NCI-H2196 treated with DMSO at 0.1 percent for 48 hours (cell line): ENCODE data around the gene FRMD8.

Experiments used
- DNase-seq: peaks from one replicate; lab custom pipeline; 2025; ENCODE audit not compliant: unreplicated experiment; lab: John Stamatoyannopoulos, UW

FRMD8 gene

DNA sequence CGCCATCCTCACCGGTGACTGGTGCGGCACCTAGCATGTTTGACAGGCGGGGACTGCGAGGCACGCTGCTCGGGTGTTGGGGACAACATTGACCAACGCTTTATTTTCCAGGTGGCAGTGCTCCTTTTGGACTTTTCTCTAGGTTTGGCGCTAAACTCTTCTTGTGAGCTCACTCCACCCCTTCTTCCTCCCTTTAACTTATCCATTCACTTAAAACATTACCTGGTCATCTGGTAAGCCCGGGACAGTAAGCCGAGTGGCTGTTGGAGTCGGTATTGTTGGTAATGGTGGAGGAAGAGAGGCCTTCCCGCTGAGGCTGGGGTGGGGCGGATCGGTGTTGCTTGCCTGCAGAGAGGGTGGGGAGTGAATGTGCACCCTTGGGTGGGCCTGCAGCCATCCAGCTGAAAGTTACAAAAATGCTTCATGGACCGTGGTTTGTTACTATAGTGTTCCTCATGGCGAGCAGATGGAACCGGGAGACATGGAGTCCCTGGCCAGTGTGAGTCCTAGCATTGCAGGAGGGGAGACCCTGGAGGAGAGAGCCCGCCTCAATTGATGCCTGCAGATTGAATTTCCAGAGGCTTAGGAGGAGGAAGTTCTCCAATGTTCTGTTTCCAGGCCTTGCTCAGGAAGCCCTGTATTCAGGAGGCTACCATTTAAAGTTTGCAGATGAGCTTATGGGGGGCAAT is 37.2 kb downstream of the FRMD8 start:
- no peak for DNase-seq

DNA sequence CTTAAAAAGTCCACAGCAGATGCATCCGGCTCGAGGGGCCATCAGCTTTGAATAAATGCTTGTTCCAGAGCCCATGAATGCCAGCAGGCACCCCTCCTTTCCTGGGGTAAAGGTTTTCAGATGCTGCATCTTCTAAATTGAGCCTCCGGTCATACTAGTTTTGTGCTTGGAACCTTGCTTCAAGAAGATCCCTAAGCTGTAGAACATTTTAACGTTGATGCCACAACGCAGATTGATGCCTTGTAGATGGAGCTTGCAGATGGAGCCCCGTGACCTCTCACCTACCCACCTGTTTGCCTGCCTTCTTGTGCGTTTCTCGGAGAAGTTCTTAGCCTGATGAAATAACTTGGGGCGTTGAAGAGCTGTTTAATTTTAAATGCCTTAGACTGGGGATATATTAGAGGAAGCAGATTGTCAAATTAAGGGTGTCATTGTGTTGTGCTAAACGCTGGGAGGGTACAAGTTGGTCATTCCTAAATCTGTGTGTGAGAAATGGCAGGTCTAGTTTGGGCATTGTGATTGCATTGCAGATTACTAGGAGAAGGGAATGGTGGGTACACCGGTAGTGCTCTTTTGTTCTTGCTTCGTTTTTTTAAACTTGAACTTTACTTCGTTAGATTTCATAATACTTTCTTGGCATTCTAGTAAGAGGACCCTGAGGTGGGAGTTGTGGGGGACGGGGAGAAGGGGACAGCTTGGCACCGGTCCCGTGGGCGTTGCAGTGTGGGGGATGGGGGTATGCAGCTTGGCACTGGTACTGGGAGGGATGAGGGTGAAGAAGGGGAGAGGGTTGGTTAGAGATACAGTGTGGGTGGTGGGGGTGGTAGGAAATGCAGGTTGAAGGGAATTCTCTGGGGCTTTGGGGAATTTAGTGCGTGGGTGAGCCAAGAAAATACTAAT is 38.0 kb downstream of the FRMD8 start:
- no peak for DNase-seq

DNA sequence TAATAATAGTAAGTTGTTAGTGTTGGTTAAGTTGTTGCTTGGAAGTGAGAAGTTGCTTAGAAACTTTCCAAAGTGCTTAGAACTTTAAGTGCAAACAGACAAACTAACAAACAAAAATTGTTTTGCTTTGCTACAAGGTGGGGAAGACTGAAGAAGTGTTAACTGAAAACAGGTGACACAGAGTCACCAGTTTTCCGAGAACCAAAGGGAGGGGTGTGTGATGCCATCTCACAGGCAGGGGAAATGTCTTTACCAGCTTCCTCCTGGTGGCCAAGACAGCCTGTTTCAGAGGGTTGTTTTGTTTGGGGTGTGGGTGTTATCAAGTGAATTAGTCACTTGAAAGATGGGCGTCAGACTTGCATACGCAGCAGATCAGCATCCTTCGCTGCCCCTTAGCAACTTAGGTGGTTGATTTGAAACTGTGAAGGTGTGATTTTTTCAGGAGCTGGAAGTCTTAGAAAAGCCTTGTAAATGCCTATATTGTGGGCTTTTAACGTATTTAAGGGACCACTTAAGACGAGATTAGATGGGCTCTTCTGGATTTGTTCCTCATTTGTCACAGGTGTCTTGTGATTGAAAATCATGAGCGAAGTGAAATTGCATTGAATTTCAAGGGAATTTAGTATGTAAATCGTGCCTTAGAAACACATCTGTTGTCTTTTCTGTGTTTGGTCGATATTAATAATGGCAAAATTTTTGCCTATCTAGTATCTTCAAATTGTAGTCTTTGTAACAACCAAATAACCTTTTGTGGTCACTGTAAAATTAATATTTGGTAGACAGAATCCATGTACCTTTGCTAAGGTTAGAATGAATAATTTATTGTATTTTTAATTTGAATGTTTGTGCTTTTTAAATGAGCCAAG is 38.9 kb downstream of the FRMD8 start:
- DNase-seq, result no peak

DNA sequence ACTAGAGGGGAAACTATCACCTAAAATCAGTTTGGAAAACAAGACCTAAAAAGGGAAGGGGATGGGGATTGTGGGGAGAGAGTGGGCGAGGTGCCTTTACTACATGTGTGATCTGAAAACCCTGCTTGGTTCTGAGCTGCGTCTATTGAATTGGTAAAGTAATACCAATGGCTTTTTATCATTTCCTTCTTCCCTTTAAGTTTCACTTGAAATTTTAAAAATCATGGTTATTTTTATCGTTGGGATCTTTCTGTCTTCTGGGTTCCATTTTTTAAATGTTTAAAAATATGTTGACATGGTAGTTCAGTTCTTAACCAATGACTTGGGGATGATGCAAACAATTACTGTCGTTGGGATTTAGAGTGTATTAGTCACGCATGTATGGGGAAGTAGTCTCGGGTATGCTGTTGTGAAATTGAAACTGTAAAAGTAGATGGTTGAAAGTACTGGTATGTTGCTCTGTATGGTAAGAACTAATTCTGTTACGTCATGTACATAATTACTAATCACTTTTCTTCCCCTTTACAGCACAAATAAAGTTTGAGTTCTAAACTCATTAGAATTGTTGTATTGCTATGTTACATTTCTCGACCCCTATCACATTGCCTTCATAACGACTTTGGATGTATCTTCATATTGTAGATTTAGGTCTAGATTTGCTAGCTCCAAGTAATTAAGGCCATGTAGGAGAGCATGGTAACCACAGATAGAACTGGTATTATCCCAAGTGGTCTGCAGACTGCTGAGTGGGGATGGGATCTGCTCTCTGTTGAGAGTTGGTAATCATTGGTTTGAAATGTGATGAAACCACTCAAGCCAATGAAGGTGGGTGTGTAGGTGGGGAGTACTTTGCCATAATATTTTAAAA is 39.8 kb downstream of the FRMD8 start:
- no peak for DNase-seq

DNA sequence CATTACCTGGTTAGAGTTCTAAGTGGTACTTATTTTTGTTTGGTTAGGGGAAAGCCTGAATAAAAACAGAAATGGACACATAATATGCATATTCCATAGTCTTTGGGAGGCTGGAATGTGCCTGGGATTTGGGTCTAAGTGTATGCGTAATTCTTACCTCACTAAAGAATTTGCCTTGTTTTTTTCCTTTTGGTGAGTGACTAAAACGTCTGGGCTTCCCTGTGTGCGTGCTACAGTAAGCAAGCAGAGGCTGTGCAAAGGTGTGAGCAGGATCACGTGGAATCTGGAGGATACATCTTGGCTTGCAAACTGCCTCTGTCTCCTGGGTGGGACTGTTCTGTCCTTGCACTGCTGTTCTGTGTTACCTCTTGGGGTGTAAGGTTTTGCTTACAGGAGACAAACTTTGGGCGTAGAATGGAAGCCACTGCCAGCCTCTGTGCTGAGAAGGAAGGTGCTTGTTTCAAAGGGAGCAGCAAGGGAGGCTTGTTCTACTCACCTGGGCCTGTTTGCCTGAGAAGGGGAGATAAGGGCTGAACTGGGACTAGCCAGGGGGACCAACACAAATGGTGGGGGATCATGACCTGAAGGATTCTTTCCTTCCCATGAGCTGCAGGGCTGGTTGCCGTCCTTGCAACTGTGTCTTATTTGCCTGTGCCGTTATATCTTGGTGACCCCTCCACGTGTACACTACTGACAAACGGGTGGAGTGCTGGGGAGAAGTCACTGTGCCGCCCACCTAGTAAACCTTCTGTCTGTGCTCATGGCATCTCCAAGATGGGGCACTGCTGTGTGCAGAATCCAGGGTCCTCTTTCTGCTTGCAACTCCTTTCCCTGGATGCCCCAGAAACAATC is 40.6 kb downstream of the FRMD8 start:
- no peak for DNase-seq

DNA sequence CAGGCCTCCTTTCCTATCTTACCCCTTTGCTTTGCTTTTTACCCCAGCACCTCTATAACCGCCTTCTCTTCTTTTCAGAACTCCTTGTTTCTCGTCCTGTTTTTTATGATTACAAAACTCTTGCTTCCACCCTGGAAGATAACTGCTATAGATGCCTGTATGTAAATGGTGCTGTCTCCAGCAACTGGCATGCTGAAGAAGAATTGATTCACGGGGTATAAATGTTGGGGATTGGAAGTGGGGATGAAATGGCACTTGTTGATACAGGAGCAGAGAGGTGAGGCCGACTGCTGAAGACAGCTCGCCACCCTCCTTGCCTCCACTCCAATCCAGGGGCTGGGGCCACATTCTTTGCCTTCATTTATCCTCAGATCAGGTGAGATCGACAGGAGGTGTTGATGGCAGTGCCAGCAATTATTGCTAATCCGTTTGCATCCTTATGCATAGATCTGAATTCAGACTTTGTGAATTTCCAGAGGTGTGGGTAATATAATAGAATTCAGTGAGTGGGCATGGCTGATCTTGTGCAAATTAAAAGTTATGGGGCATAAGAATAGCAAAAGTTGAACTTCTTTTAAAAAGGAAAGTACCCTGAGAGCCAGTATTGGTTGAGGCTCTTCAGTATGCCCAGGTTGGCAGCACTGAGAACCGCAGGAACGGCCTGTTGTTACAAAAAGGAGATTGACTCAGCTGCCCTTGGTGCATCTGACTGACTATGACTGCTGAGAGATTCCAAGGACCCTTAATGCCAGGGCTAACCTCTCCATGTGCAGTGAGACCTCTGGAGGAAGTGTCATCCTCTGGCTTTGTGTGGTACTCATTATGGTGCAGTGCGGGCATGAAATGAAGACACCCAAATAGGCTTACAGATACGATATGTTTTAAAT is 41.5 kb downstream of the FRMD8 start:
- no peak for DNase-seq

DNA sequence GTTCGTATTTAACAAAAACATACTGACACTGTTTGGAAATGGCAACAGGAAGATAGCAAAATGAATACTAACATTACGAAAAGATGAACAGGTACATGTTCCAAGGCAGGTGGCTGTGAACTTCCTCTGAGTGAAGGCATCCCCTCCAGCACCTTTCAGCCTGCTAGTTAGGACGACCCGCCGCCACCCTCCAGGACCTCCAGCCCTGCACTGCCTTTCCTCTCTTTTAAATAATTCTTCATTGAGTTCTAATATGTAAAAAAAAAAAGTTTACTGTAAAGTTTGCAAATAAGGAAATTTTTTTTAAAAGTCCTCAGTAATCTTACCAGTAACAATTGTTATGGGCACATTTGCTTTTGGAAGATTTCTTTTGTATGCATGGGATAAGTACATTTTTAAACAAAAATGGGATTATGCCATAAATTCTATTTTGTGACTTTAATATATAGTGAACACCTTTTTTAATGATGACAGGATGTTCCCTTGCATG is 42.2 kb downstream of the FRMD8 start:
- DNase-seq, result no peak

DNA sequence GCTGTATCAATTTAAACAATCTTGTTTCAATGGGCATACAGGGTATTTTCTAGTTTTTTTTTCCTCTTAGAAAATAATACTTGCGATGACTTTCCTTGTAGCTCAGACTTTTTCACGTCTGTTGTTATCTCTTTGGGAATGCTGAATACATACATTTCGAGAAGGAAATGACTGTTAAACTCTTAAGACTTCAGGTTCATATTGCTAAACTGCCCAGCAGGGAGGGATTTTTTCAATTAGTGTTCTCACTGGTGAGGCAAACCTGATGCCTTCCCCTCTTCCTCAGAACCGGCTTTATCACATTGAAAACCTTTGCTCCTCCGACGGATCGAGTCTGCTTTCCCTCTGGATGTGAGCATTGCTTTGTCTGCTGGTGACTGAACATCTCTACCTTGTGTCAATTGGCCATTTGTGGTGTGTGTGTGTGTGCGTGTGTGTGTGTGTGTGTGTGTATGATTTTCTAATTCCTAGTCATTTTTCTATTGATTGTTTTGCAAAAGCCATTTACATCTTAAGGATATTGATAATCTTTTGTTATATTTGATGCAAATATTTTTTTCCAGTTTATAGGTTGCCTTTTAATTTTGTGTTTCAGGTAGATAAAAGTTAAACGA is 42.7 kb downstream of the FRMD8 start:
- DNase-seq, result no peak

DNA sequence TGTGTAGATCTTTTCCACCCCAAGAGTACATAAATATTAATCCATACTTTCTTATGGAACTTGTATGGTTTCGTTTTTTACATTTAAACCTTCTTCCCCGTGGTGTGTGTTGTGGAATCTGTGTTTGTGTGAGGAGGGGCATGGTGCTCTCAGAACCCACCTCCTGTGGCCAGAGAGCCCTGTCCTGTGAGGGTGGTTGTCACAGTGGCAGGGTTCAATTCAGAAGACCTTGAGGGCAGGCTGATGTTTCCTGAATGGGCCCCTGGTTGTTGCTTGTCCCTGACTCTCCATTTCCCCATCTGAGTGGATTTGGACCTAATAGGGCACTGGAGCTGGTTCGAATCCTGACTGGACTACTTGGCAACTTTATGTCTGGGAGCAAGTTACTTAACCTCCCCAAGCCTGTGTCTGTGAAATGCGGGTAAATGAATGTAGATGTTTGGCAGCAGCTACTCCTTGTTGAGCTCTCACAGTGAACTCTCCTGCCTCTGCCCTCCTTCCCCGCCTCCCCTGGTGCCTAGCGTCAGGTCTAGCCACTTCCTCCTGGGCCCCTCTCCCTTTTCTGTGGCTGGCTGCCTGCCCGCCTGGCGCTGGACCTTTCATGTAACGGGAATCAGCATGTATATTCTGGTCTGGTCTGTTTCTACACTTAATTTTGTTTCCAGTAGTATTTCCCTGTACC is 43.4 kb downstream of the FRMD8 start:
- peak; percentile 44 for DNase-seq

DNA sequence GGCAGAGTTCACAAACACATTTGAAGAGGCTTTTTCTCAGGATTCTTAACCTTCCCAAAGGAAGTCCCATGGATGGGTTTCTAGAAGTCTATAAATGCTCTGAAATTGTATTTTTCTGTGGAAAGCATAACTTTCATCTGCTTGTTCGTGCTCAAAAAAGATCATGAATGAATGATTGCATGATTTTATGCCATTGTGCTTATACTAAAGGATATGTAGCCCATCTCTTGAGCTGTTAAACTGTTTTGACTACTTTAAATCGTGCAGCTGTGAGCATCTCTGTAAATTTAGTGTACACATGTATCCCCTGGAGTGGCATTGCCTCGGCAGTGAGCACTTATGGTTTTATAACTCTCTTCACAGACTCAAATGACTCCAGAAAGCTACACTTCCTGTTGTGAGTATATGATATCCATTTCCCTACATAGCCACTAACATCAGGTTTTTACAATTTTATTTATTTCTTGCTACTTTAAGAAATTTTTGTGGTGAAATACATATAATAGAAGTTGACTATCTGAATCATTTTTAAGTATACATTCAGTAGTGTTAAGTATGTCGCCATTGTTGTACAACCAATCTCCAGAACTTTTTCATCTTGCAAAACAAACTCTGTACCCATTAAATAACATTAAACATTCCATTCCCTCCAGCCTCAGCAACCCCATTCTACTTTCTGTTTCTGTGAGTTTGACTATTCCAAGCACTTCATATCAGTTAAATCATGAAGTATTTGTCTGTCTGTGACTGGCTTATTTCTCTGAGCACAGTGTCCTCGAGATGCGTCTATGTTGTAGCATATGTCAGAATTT is 44.2 kb downstream of the FRMD8 start:
- DNase-seq, result no peak

DNA sequence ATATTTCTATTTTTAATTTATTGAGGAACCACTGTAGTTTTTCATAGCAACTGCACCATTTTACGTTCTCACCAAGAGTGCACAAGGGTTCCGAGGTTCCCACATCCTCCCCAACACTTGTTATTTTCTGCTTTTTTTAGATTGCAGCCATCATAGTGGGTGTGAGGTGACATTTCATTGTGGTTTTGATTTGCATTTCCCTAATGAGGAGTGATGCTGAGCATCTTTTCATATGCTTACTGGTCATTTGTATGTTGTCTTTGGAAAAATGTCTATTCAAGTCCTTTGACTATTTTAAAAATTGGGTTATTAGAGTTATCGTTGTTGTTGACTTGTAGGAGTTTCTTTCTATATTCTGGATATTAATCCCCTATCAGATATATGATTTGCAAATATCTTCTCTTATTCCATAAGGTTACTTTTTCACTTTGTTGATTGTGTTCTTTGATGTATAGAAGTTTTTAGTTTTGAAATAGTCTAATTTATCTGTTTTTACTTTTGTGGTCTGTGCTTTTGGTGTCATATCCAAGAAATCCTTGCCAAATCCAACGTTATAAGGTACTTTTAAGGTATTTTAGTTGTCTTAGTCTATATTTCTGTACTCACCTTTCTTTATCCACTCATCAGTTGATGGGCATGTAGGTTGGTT is 45.1 kb downstream of the FRMD8 start:
- DNase-seq, result no peak

DNA sequence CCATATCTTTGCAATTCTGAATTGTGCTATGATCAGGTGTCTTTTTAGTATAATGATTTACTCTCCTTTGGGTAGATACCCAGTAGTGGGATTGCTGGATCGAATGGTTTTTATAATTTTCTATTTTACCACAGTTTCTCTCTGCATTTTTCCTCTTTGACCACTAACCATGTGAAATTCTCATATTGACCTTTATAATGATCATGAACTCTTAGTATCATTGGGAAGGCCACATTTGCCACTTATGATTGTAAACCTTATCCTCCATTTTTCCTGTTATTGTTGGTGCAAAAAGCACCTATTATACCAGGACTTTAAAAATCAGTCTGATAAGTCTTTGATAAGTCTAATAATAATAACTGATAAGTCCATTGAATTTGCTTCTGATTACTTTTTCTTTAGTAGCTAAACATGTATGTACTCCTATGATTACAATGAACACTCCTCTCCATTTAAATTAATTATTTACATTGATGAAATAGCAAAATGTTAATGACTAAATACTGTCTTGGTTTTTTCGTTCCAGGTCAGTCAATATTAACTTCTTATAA is 45.7 kb downstream of the FRMD8 start:
- DNase-seq, result no peak

DNA sequence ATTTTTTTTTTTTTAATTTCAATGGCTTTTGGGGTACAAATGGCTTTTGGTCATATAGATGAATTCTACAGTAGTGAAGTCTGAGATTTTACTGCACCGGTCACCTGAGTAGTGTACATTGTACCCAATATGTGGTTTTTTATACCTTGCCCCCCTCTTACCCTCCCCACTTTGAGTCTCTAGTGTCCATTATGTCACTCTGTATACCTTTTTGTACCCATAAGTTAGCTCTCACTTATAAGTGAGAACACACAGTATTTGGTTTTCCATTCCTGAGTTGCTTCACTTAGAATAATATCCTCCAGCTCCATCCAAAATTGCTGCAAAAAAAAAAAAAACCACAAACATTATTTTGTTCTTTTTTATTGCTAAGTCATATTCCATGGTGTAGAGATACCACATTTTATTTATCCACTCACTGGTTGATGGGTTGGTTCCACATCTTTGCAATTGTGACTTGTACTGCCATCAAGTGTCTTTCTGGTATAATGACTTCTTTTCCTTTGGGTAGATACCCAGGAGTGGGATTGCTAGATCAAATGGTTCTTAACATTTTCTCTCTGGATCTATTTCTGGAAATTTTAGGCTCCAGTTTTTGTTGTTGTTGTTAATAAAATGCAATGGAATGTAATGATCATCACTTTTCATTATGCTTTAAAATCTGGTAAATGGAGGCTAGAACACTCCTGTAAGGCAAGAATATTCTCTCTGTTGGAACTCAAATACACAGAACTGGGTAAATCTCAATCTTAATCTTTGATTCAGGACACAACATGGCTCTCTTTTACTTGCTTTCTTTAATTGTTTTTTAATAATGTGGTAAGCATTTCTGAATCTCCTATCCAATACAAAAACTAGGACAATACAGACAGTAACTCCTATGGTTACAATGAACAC is 46.5 kb downstream of the FRMD8 start:
- no peak for DNase-seq

DNA sequence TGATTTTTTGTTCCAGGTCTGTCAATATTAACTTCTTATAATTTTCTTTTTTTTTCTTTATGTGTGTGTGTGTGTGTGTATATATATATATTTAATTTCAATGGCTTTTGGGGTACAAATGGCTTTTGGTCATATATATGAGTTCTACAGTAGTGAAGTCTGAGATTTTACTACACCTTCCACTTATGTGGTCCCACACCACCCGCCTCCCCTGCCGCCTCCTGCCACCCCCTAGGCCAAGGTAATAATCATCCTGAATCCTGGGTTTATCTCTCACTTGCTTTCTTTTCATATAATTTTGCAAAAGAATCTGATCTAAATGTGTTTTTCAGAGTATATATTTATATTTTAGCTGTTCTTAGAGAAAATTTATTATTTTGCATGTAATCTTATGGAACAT is 47.2 kb downstream of the FRMD8 start:
- no peak for DNase-seq
